Measurements from ENCODE around the gene MBOAT1.

DNA sequence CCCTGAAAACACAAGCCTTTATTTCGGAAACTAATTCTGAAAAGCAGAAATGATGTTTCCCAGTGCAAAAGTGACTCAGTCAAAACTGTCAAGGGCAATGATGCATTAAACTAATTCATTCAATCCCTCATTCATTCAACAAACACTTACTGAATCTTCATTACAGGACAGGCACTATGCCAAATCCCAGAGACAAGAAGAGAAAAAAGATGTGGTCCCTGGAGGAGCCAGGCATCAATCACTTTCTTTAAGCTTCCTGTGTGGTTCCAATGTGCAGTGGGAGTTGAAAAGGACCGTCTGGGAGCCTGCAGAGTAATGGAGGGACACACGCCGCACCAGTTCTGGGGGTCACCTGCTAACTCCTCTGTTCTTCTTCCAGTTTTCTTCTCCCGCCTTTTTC lies 113.1 kb downstream of the MBOAT1 start:
- TF ChIP-seq, protein P1, sequence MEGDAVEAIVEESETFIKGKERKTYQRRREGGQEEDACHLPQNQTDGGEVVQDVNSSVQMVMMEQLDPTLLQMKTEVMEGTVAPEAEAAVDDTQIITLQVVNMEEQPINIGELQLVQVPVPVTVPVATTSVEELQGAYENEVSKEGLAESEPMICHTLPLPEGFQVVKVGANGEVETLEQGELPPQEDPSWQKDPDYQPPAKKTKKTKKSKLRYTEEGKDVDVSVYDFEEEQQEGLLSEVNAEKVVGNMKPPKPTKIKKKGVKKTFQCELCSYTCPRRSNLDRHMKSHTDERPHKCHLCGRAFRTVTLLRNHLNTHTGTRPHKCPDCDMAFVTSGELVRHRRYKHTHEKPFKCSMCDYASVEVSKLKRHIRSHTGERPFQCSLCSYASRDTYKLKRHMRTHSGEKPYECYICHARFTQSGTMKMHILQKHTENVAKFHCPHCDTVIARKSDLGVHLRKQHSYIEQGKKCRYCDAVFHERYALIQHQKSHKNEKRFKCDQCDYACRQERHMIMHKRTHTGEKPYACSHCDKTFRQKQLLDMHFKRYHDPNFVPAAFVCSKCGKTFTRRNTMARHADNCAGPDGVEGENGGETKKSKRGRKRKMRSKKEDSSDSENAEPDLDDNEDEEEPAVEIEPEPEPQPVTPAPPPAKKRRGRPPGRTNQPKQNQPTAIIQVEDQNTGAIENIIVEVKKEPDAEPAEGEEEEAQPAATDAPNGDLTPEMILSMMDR (IDR thresholded peaks at IDR 0.05; ENCODE audit: poor library complexity, severe bottlenecking) = no peak
- TF ChIP-seq, protein P2, sequence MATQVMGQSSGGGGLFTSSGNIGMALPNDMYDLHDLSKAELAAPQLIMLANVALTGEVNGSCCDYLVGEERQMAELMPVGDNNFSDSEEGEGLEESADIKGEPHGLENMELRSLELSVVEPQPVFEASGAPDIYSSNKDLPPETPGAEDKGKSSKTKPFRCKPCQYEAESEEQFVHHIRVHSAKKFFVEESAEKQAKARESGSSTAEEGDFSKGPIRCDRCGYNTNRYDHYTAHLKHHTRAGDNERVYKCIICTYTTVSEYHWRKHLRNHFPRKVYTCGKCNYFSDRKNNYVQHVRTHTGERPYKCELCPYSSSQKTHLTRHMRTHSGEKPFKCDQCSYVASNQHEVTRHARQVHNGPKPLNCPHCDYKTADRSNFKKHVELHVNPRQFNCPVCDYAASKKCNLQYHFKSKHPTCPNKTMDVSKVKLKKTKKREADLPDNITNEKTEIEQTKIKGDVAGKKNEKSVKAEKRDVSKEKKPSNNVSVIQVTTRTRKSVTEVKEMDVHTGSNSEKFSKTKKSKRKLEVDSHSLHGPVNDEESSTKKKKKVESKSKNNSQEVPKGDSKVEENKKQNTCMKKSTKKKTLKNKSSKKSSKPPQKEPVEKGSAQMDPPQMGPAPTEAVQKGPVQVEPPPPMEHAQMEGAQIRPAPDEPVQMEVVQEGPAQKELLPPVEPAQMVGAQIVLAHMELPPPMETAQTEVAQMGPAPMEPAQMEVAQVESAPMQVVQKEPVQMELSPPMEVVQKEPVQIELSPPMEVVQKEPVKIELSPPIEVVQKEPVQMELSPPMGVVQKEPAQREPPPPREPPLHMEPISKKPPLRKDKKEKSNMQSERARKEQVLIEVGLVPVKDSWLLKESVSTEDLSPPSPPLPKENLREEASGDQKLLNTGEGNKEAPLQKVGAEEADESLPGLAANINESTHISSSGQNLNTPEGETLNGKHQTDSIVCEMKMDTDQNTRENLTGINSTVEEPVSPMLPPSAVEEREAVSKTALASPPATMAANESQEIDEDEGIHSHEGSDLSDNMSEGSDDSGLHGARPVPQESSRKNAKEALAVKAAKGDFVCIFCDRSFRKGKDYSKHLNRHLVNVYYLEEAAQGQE (IDR thresholded peaks at IDR 0.05; ENCODE audit: borderline replicate concordance) = no peak
- no peak for TF ChIP-seq EZH2 (IDR thresholded peaks at IDR 0.05; ENCODE audit: borderline replicate concordance, insufficient read depth, low read length, poor library complexity, severe bottlenecking)
- TF ChIP-seq SMC3 (conservative IDR thresholded peaks at IDR 0.05; ENCODE audit: poor library complexity) = no peak
- no peak for TF ChIP-seq POLR2AphosphoS5 (IDR thresholded peaks at IDR 0.05)
- TF ChIP-seq TAF1 (IDR thresholded peaks at IDR 0.05; ENCODE audit: low read depth) = no peak
- TF ChIP-seq EP300 (conservative IDR thresholded peaks at IDR 0.05; ENCODE audit: poor library complexity, severe bottlenecking) = no peak
